Hematopoietic multipotent progenitor cell treated with erythropoietin and hydrocortisone succinate and interleukin-3 and kit ligand, for 4 days (in vitro differentiated cells): ENCODE measurements around the gene RAPGEF1.
A peak's percentile ranks its signal among the peaks of the same experiment; 100 is the strongest.
"Not testable (repeated sequence)": the region's sequence is repeated elsewhere in the genome, so short reads cannot be mapped to it uniquely, and the experiment has no call there.

ENCODE experiments used
- DNase-seq: peaks from one replicate; pipeline ENCODE4 v3.0.0-alpha.2; 2015

The RAPGEF1 gene

DNA sequence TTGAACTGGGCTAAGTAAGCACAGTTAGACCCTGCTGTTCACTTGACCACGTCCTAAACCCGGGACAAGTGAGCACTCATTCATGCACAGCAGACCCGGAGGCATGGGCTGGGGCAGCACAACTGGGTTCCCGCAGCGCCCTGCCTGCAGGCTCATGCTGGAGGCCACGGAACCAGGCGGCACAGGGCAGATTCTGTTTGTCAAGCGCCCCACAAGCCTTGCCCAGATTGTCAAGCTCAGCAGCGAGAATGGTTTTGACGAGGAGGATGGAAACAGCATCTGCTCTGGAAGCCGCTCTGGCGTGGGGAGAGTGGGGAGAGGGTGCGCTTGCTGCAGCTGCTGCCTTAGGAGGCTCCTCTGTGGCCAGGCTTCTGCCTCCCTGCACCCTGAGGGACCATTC lies 161.9 kb downstream of the RAPGEF1 start:
- DNase-seq: no peak

DNA sequence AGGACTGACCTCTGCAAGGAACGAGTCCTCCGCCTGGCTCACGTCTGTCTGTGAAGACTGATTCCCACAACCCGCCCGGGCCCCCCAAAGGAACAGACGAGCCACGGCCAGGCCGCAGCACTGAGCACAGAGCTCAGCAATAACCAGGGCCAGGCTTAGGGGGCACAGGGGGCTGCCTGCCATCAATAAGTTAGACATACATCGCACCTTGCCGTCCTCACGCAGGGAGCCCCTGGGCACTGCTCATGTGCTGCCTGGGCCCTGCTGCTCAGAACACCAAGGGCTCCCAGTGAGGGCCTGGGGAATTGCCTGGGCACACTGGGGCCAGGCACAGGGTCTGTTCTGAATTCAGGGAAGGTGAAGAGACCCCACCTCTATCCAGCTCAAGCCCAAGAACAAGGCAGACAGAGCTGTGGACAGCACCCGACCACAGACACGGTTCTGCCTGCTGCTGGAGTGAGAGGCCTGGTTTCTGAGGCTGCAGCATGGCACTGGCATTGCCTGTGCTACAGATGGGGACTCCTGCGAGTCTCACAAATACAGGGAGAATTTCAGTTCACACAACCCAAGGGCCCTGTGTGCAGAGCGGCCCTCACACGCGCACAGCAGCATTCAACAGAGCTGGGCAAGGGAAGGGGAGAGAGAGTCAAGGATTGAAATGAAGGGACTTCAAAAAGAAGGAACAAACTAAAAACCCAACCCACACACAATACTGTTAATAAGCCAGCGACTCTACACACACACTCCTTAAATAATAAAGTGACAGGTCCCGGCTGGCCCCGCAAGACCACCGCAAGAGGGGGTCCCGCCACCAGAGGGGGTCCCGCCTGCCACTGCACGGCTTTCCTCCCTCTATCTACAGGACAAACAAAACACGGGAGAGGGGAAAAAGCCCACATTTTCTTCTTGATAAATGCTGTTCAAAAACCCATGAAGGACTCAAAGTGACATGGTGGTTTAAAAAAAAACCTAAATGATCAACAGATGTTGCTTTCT lies 162.6 kb downstream of the RAPGEF1 start:
- DNase-seq: no peak

DNA sequence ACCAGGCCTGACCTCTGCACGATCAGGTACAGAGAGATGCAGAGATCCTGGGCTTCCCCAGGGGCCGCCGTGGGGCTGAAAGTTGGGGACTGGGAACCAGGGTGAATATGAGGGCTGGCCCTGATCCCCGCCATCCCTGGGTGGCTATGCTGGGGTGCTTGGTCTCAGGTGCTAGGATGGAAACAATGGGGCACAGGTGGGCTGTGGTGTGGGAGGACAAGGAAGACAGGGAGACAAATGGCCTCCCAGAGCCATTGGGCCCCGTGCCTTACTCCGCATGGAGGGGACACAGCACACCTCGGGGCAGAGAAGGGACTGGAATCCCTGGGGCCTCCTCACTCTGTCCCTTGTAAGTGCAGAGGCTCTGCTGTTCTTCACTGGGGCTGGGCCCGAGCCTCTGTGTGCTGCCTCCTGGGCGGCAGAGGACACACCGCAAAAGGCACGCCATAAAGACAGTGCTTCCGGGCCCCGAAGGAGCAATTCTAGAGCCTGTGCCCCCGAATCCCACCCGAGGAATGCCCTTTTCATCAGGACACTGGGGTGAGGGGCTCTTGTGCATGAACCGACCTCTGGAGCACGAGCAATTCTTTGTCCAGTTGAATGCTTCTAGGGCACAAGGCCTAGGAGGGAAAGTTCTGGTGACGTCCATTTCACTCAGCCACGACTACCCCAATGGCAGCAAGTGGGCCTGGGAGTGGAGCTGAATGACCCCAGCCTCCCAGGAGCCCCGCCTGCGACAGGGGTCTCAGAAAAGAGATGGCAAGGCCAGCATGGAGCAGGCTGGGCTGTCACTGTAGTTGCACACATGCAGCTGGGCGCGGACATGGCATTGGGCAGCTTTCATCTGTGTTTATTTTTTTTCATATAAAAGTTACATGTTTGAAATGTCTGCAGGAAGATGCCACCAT lies 163.7 kb downstream of the RAPGEF1 start:
- no peak for DNase-seq

DNA sequence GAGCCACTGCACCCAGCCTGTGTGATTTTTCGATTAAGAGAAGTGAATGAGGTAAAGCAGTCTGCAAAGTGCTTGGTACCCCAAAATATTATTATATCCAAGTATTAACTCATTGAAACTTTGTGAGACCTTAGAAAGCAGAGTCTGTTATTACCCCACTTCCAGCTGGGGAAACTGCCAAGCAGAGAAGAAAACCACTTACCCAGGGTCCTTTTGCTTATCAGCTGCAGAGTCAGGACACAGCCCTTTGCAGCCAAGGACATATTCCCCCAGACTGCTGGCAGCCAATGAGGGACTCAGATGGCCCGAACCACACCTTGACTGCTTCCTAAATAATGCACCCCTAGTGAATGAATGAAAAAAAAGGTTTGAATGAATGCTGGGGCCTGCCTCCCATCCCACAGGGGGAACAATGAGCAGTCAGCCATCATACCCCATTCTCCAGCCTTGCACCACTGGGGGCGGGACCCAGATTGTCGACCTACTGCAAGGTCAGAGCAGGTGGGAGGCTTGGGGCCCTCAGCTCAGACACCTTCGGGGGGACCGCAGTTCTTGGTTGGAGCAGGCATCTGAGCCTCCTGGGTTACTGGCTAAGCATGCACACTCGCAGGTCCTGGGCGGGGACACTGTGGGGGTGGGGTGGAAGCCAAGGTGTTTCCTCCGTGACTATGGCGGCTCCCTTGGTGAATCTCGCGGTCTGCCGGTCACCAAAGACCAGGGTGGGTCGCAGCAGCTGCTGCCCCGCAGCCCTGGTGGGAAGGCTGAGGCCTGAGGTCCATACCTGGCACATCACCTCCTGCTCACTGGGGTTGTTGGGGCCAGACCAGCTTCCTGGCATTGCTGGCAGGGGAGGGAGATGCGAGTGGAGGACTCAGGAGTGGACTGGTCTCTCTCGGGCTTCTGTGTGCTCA lies 164.9 kb downstream of the RAPGEF1 start:
- DNase-seq: peak; percentile 62

DNA sequence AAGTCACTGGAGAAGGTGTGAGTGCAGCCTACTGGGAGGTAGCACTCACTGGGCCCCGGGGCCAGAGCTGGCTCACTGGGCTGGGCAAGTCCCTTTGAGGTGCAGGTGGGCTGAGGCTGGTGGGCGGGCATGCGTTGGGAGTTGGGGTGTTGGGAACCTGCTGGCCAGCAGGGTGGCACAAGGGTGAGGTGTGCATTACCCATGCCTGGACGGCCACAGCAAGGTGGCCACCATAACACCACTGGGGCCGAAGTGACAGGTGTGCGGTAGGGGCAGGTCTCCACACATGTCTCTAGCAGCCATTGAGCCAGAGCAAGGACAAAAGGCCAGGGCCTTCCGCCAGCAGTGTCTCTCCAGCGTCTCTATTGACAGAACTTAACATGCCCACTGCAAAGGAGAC lies 172.0 kb downstream of the RAPGEF1 start:
- no peak for DNase-seq

DNA sequence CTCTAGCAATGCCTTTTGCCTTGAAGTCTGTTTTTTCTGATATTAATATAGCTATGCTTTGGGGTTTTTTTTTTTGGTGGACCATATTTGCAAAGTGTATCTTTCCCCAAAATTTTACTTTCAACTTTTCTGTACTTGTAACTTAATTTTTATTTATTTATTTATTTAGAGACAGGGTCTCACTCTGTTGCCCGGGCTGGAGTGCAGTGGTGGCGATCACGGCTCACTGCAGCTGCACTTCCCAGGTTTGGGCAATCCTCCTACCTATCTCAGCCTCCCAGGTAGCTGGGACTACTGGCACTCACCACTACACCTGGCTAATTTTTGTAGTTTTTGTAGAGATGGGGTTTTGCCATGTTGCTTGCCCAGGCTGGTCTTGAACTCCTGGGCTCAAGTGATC lies 173.7 kb downstream of the RAPGEF1 start:
- no peak for DNase-seq

DNA sequence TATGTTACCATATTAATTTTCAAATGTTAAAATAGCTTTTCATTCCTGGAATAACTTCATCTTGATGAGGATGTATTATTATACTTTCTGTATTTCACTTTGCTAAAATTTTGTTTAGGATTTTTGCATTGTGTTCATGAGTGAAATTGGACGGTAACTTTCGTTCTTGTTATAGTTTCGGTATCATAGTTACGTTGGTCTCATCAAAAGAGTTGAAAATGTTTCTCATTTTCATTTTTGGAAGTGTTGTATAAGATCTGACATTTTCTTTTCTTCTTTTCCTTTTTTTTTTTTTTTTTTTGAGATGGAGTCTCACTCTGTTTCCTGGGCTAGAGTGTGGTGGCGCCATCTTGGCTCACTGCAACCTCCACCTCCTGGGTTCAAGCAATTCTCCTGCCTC lies 174.5 kb downstream of the RAPGEF1 start:
- no peak for DNase-seq

DNA sequence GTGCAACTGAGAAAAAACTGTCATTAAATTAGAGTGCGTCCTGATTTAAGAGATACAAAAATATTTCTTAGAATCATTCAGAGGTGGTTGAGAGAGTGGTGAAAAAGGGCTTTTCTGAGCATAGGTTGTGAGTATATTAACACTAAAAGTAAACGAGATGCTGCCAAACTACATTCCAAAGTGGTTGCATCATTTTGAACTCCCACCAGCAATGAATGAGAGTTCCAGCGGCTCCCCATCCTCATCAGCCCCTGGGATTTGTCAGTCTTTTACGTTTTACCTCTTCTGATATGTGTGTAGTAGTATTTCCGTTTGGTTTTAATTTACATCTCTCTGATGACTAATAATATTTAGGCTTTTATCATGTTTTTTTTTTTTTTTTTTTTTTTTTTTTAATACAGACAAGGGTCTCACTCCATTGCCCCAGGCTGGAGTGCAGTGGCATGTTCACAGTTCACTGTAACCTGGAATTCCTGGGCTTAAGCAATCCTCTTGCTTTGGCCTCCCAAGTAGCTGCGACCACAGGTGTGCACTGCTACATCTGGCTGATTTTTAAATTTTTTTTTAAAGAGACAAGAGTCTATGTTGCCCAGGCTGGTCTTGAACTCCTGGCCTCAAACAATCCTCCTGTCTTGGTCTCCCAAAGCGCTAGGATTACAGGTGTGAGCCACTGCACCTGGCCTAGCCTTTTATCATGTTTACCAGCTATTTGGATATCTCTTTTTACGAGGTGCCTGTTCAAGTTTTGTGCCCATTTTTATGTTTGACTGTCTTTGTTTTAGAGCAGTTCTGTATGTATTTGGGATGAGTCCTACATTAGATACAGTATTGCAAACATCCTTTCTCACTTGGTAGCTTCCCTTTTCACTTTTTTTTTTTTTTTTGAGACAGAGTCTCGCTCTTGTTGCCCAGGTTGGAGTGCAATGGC lies 177.6 kb downstream of the RAPGEF1 start:
- no peak for DNase-seq

DNA sequence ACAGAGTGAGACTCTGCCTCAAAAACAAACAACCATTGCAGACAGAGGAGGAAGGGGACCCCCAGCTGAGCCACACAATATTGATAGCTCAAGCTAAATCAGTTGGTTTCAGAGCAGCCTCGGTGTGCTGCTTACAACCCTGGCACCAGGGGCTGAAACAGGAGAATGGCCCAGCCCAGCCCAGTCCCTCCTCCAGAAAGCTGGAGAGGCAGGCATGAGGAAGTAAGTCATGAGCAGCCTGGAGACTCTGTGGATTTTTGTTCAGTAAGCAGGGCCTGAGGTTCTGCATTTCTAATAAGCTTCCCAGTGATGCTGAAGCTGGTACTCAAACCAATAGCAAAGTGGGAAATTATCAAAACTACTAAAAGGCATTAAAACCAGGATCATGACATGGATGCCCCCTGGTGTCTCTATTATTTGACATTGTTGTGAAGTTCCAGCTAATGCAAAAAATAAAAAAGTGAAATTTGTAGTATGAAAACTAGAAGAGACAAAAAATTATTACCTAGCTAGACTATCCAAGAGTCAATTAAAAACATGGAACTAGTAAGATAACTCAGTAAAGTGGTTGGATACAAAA lies 180.4 kb downstream of the RAPGEF1 start:
- DNase-seq: peak; percentile 27

DNA sequence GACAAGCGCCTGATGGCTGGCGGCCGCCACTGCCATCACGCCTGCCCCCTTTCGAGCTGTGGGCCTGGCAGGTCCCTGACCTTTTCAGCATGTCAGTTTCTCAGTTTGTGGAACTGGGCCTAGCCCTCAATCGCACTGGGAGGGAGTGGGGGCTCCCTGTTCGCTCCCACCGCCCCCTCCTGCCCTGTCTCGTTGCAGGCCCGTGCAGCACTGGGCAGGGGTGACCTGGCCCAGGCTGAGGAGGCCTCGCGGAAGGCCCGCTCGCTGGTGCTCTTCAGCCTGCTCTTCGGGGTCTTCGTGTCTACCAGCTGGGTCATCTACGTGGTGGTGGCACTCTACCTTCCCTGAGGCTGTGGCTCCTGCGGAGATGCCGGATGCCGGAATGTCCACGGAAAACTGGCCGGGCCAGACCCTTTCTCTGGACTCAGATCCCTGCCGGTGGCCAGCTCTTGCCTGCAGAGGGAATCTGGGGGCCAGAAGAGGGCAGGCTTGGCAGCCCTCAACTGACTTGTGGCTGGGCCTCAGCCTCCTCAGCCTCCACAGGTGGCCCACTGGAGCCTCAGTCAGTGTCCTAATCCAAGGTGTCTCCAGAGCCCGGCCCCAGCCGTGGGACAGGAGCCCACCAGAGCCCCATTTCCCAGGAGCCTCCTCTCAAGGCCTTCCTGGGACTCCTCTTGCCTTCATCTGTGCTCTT lies 181.9 kb downstream of the RAPGEF1 start:
- no peak for DNase-seq

DNA sequence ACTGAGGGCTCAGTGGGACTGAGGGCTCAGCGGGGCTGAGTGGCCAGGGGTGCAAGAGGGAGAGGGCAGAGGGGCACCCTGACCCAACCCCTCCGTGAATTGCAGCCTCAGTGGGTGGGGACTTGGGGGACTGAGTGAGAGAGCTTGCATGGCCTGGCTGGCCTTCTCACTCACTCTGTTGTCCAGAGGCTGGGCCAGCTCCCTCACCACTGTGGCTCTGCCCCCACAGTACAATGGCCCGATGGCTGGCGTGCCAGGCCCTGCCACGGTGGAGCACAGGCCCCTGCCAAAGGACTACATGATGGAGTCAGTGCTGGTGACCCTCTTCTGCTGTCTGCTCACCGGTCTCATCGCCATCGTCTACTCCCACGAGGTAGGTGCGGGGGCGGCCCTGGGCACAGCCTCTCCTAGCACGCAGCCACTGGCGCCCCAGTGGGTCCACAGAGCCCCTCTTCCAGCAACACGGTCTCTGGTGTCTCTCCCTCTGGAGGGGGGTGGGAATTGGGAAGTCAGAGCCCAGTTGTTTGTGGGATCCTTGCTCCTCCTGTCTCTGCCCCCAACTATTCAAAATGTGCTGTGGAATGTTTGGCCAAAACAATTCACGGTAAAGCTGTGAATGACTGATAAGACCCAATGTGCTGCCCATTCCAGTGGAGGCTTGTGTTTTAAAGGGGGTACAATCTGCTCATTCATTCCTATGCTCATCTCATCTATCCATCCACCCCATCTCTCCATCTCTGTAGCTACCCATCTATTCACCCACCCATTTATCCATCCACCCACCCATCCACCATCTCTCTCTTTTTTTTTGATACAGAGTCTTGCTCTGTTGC lies 183.8 kb downstream of the RAPGEF1 start:
- DNase-seq: peak; percentile 26

DNA sequence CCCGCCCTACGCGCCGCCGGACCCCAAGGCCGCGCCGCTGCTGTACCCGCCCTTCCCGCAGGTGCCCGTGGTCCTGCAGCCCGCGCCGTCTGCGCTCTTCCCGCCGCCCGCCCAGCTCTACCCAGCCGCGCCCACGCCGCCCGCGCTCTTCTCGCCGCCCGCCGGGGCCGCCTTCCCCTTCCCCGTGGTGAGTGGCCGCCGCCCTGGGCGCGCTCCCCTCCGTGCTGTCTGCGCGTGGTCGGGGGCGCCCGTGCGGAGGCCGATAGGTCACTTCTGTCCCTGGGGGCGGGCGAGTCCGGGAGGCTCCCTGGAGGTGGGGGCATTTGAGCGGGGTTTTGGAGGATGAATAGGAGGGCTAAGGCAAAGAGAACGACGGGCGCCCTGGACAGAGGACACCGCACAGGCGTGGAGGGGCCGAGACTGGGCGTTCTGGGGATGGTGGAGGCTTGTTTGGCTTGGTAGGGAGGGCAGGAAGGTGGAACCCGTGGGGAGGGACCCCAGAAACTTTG lies 185.0 kb downstream of the RAPGEF1 start:
- DNase-seq: peak; percentile 34

DNA sequence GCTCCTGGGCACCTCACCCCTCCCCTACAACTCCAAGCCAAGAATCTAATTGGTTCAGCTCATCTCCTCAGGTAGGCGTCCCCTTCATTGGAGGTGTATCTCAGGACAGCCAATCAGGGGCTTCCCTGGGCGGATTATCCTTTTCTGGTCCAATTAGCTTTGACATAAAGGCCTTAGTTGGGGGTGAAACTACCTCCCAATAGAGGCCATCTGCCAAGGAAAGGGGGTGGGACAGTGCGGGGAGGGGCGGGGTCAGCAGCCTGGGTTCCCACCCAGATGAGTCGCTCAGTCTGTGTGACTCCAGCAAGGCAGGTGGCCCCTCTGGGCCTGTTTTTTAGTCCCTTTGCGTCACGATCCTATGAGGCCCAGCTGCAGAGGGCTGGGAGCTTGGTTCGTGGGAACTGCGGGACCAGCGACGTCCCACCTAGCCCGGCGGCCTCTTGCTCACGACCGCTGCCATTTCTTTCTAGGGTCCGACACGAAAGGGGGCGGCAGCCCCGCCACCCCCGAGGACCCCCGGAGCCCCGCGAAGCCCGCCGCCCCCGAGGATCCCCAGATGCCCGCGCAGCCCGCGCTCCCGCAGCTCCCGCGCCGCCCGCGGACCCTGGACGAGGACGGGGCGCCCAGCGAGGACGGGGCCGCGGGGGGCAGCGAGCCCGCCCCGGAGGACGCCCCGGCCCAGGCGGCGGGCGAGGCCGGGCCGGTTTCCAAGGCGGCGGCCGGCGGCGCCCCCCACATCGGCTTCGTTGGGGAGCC lies 185.6 kb downstream of the RAPGEF1 start:
- peak; percentile 38 for DNase-seq

DNA sequence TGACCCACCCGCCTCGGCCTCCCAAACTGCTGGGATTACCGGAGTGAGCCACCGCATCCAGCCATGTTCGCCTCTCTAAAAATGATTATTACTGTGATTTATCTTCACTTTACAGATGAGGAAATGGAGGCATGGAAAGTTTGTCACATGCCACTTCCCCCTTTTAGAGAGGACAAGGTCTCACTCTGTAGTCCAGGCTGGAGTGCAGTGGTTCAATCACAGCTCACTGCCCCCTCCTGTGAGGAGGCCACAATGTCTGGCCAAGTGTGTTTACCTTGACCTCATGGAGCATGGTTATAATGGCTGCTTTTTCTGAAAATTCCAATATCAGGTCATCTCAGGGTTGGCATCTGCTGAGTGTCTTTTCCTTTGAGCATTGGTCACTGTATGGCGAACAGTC lies 187.8 kb downstream of the RAPGEF1 start:
- no peak for DNase-seq

DNA sequence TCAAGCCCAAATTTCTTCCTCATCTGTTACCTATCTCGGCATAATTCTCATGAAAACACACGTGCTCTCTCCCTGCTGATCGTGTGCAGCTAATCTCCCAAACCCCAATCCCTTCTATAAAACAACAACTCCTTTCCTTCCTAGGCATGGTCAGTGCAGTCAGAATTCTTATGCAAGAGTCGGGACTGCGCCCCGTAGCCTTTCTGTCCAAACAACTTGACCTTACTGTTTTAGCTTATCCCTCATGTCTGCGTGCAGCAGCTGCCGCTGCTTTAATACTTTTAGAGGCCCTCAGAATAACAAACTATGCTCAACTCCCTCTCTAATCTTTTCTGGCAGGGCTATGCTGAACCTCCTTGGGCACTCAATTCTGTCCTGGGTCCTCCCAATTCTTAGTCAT lies 189.4 kb downstream of the RAPGEF1 start:
- DNase-seq: not testable (repeated sequence)

DNA sequence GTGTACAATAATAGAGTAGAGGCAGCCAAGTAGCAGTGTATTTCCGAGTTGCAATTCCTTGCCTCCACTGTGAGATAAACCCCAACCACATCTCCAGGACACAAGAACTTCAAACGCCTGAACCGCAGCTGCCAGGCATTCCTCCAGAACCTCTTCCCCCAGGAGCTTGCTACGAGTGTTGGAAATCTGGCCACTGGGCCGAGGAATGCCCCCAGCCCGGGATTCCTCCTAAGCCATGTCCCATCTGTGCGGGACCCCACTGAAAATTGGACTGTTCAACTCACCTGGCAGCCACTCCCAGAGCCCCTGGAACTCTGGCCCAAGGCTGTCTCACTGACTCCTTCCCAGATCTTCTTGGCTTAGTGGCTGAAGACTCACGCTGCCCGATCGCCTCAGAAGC lies 190.7 kb downstream of the RAPGEF1 start:
- DNase-seq: not testable (repeated sequence)

DNA sequence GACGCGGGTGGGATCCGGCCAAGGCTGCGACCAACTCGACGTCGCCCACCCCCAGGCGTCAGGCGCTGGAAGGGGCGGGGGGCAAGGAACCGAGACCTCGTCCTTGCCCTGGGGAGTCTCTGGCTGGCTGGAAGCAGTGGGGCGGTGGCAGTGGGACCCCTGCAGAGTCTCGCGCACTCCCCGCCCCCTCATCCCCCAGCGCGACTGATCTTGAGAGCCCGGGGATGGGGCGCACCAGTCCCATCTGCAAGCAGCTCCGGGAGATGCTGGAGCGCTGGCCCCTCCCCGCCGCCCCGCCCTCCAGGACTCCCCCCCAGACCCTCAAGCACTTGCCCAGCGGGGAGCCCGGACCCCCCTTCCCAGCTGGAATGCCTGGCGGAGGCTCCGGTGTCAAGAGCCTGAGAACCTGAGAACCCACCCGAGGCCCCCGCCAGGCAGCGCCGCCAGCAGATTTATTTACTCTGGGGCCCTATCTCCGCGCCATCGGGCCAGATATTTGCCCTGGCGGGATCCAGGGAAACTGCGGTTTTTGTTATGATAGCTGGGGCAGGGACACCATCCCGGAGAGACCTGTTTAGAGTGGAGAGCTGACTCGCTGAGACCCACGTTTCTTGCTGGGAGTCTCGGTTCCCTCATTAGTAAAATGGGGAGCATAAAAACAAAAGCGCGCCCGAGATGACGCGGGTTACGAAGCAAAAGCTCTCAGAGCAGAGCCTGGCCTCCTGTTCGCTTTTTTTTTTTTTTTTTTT lies 193.4 kb downstream of the RAPGEF1 start:
- DNase-seq: no peak
